Measurements from ENCODE around the gene SLC34A1.

SLC34A1 gene

GRCh38 chr5:177384134-177384533, at the start of gene SLC34A1:
Gene SLC34A1 (plus strand): TSS chr5:177384434. CDS start chr5:177385742, 1,308 bp downstream.
- no peak for DNase-seq (ENCODE audit: extremely low read depth, low read depth)
- TF ChIP-seq CTCF (IDR thresholded peaks at IDR 0.05; ENCODE audit: low read depth, low read length), result no peak

GRCh38 chr5:177334781-177335700, 49.2 kb upstream of the SLC34A1 start:
- no peak for TF ChIP-seq CTCF (IDR thresholded peaks at IDR 0.05; ENCODE audit: low read depth, low read length)
- no peak for DNase-seq (ENCODE audit: extremely low read depth, low read depth)

- DNase-seq (ENCODE audit: extremely low read depth, low read depth), result no peak
- TF ChIP-seq CTCF (IDR thresholded peaks at IDR 0.05; ENCODE audit: low read depth, low read length), result no peak
Observed at GRCh38 chr5:177335701-177336065, 48.6 kb upstream of the SLC34A1 start.

- TF ChIP-seq CTCF (IDR thresholded peaks at IDR 0.05; ENCODE audit: low read depth, low read length), result peak; percentile 10
- no peak for DNase-seq (ENCODE audit: extremely low read depth, low read depth)
Observed at GRCh38 chr5:177336112-177336511, 48.1 kb upstream of the SLC34A1 start.

GRCh38 chr5:177336603-177337494, 47.4 kb upstream of the SLC34A1 start:
- no peak for TF ChIP-seq CTCF (IDR thresholded peaks at IDR 0.05; ENCODE audit: low read depth, low read length)
- DNase-seq (ENCODE audit: extremely low read depth, low read depth), result no peak

- DNase-seq (ENCODE audit: extremely low read depth, low read depth), result no peak
Observed at GRCh38 chr5:177338251-177339106, 45.8 kb upstream of the SLC34A1 start.

More at GRCh38 chr5:177338251-177339106, 45.8 kb upstream of the SLC34A1 start:
- TF ChIP-seq CTCF (IDR thresholded peaks at IDR 0.05; ENCODE audit: low read depth, low read length), result no peak

Data from AG09319 (cell line).